SK-N-SH (cell line): ENCODE results near the gene ADAMTS2. TPM values are rescaled to one million over a fixed set of nuclear protein-coding genes. Genes with fewer than 3 reads are reported as not detected.
A peak's percentile ranks its signal among the peaks of the same experiment; 100 is the strongest.

Source experiments
- CTCF ChIA-PET: fragments of 300-600, 350-600 bp; formaldehyde crosslinking; extraction: SDS; loops from one replicate; lab custom pipeline; 2021; lab: Yijun Ruan, JAX
- POLR2A ChIA-PET: fragments of 350-600 bp; sonication (Branson Sonifier 250); formaldehyde crosslinking; extraction: SDS; loops from one replicate; lab custom pipeline; 2020; ENCODE audit warnings: antibody characterized with exemption, inconsistent platforms; lab: Yijun Ruan, JAX
- DNase-seq: peaks from one replicate; pipeline ENCODE4 v3.0.0; 2012
- H2AFZ ChIP-seq: fragments of 200-600 bp; sonication (generic); 2 replicates; pipeline ENCODE4 v1.8.1; 2016; ENCODE audit warnings: antibody characterized with exemption, mild to moderate bottlenecking, low read depth
- H3F3A ChIP-seq: fragments of 200-600 bp; sonication (generic); replicated peaks from 2 replicates; pipeline ENCODE3; 2016; ENCODE audit warnings: antibody characterized with exemption, mild to moderate bottlenecking; ENCODE audit not compliant: insufficient read depth
- H3K27ac ChIP-seq, 2 experiments: fragments of 200-500 bp in 1 of 2; fragments of 200-600 bp in 1 of 2; sonication (Bioruptor generic) in 1 of 2; sonication (generic), shearing (Covaris generic) in 1 of 2; 2 replicates each; pipeline versions ENCODE4 v1.5.1 to v1.6.1; 2014 to 2016; ENCODE audit warnings: low read depth in 2 of 2, inconsistent platforms in 1 of 2, low read length in 1 of 2, mild to moderate bottlenecking in 1 of 2, mixed read lengths in 1 of 2
- H3K27me3 ChIP-seq: fragments of 200-600 bp; sonication (generic), shearing (Covaris generic); 2 replicates; pipeline ENCODE4 v1.6.1; 2016; ENCODE audit warnings: mixed run types; ENCODE audit not compliant: insufficient read depth
- H3K36me3 ChIP-seq, 2 experiments: fragments of 200-500 bp in 1 of 2; fragments of 200-600 bp in 1 of 2; sonication (Bioruptor generic) in 1 of 2; sonication (generic) in 1 of 2; replicated peaks in 1 of 2; 2 replicates each; pipeline versions ENCODE3 to v1.5.1; 2014 to 2016; ENCODE audit warnings: low read length in 1 of 2, mild to moderate bottlenecking in 1 of 2; ENCODE audit not compliant: insufficient read depth in 2 of 2, control insufficient read depth in 1 of 2
- H3K4me1 ChIP-seq, 2 experiments: fragments of 200-500 bp in 1 of 2; fragments of 200-600 bp in 1 of 2; sonication (Bioruptor generic) in 1 of 2; sonication (generic), shearing (Covaris generic) in 1 of 2; 2 replicates each; pipeline versions ENCODE4 v1.5.1 to v1.6.1; 2014 to 2016; ENCODE audit warnings: low read depth in 1 of 2, low read length in 1 of 2, mixed run types in 1 of 2; ENCODE audit not compliant: insufficient read depth in 2 of 2, control insufficient read depth in 1 of 2
- H3K4me2 ChIP-seq: fragments of 200-600 bp; sonication (generic), shearing (Covaris generic); 2 replicates; pipeline ENCODE4 v1.6.1; 2017; ENCODE audit warnings: mixed run types
- H3K4me3 ChIP-seq, 2 experiments: fragments of 200-500 bp in 1 of 2; fragments of 200-600 bp in 1 of 2; sonication (Bioruptor generic) in 1 of 2; sonication (generic), shearing (Covaris generic) in 1 of 2; 2 replicates each; pipeline versions ENCODE4 v1.5.1 to v1.8.1; 2014 to 2016; ENCODE audit warnings: low read depth in 2 of 2, inconsistent platforms in 1 of 2, low read length in 1 of 2, mild to moderate bottlenecking in 1 of 2, mixed read lengths in 1 of 2, moderate library complexity in 1 of 2
- H3K79me2 ChIP-seq: fragments of 200-600 bp; sonication (generic); 2 replicates; pipeline ENCODE4 v1.8.1; 2017; ENCODE audit warnings: mild to moderate bottlenecking; ENCODE audit not compliant: insufficient read depth
- H3K9ac ChIP-seq: fragments of 200-600 bp; sonication (generic); 2 replicates; pipeline ENCODE4 v1.6.1; 2017; ENCODE audit warnings: mixed run types
- H3K9me2 ChIP-seq: fragments of 200-600 bp; sonication (generic); 2 replicates; pipeline ENCODE4 v1.6.1; 2017; ENCODE audit warnings: mixed run types
- H3K9me3 ChIP-seq: fragments of 200-600 bp; sonication (generic); 2 replicates; pipeline ENCODE4 v1.6.1; 2017; ENCODE audit warnings: mixed run types, mild to moderate bottlenecking, moderate library complexity
- H4K20me1 ChIP-seq: fragments of 200-600 bp; sonication (generic); 2 replicates; pipeline ENCODE4 v1.6.1; 2017; ENCODE audit warnings: mild to moderate bottlenecking, mixed run types; ENCODE audit not compliant: insufficient read depth
- CHD2 ChIP-seq: fragments of 150-350 bp; IDR thresholded peaks from 2 replicates; pipeline ENCODE4 v1.6.1; 2018; ENCODE audit warnings: low read length; ENCODE audit not compliant: partially characterized antibody
- ELF1 ChIP-seq: IDR thresholded peaks from 2 replicates; pipeline ENCODE4 v1.4.0; 2012
- EZH2phosphoT487 ChIP-seq: fragments of 200-600 bp; sonication (generic); IDR thresholded peaks from 2 replicates; pipeline ENCODE4 v1.6.1; 2017; ENCODE audit warnings: low read depth, mixed run types, mild to moderate bottlenecking, antibody characterized with exemption, moderate library complexity, borderline replicate concordance
- FOXM1 ChIP-seq: IDR thresholded peaks from 2 replicates; pipeline ENCODE4 v1.4.0; 2012; ENCODE audit warnings: low read depth, mild to moderate bottlenecking
- JUND ChIP-seq: IDR thresholded peaks from 2 replicates; pipeline ENCODE4 v1.4.0; 2012
- MEF2A ChIP-seq: IDR thresholded peaks from 2 replicates; pipeline ENCODE4 v1.4.0; 2012; ENCODE audit warnings: low read depth, borderline replicate concordance
- NFIC ChIP-seq: IDR thresholded peaks from 2 replicates; pipeline ENCODE4 v1.4.0; 2012; ENCODE audit warnings: borderline replicate concordance
- SMC3 ChIP-seq: IDR thresholded peaks from 2 replicates; pipeline ENCODE4 v1.6.1; 2012; ENCODE audit warnings: low read depth, low read length, improper control_type of control experiment
- TEAD4 ChIP-seq: IDR thresholded peaks from 2 replicates; pipeline ENCODE4 v1.4.0; 2012; ENCODE audit warnings: mild to moderate bottlenecking, borderline replicate concordance; ENCODE audit not compliant: insufficient read depth
- WGBS: methylation state at CpG from one replicate; pipeline ENCODE4 v1.1.6; 2017; ENCODE audit warnings: low lambda C conversion rate; 5-methylcytosine and 5-hydroxymethylcytosine counted together
- polyA plus RNA-seq, 3 experiments: library from polyadenylated mRNA; depleted of rRNA; stranded (reverse); fragments of >200 nt; gene quantifications; 2 replicates each; pipeline ENCODE4 v1.2.3, GENCODE V29; 2012
- TF ChIP-seq, protein P1 (sequence below): IDR thresholded peaks from 2 replicates; pipeline ENCODE4 v1.4.0; 2012; ENCODE audit warnings: low read depth, borderline replicate concordance
- TF ChIP-seq, protein P2 (sequence below): fragments of 200-600 bp; sonication (generic); IDR thresholded peaks from 2 replicates; pipeline ENCODE4 v1.6.1; 2017; ENCODE audit warnings: antibody characterized with exemption, mild to moderate bottlenecking, moderate library complexity
- TF ChIP-seq, protein P3 (sequence below): fragments of 150-350 bp; IDR thresholded peaks from 2 replicates; pipeline ENCODE4 v1.6.1; 2016; ENCODE audit warnings: mild to moderate bottlenecking, low read depth, low read length

Gene ADAMTS2
- polyA plus RNA-seq, 1 of the 3 experiments (the other 2 are of a cell fraction) = 0.12 TPM

DNA sequence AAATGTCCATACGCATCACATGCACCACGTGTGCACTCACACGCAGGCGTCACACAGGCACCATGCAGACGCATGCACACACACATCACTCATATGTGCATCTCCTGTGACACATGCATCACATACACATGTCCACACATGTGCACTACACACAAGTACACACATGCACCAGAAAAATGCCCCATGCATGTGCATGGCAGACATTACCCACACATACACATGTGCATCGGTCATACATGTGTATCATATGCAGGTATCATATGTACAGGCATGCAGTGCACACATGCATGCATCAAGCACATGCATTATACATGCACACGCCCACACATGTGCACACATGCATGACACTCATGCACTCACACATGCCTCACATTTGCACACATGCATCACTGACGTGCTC is 26.1 kb downstream of the ADAMTS2 start:
- DNase-seq = no peak
- H3K27ac ChIP-seq = no peak overlapping the region; a peak in 1 of 4 replicates

DNA sequence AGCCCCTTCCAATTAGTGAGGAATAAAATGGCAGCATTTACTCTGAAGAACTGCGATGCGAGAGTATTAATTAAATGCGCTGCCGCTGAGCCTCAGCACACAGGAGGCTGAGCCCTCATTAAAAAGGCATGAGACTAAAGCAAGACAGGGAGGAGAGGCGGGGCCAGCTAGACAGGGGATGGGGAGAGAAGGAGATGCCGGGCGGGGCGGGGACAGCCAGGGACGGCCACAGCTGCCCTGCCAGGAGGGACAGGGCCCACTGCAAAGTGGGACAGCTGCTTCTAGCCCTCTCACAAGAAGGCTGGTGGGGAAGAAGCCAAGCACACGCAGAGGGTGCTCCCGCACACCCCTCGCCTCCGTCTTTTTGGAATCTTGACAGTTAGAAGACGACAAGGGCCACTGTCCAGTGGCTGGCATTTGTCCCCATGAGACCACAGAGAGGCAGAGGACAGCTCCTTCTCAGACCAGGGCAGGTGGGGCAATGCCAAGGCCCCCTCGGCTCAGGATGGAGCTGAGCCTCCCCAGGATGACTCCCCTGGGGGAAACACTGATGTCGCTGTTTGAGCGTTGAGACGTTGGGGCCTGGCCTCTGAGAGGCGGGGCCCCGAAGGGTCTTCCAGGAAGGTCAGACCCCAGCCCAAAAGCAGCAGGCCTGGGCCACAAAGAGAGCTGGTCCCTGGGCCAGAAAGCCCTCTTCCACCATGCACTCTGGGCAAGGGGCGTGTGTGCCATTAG is 26.9 kb downstream of the ADAMTS2 start:
- no peak overlapping the region for H3K9ac ChIP-seq
- CTCF ChIA-PET = interaction anchor here (0.8 to 2.7 kb wide), 5 partner anchors 24 to 151 kb away, joined by 3 to 7 read pairs (median 3); no protein-coding TSS in a partner anchor

More for the DNA sequence above, 26.1 kb downstream of the ADAMTS2 start:
- H3K4me2 ChIP-seq = no peak overlapping the region
- no peak overlapping the region for H3K4me3 ChIP-seq
- no peaks in the 10 kb centered on the region for H3K9me3 ChIP-seq
- POLR2A ChIA-PET = interaction anchor here (1.1 kb wide), 1 partner anchor 240 kb away, joined by 4 read pairs; no protein-coding TSS in a partner anchor
- no peaks in the 10 kb centered on the region for H3F3A ChIP-seq
- H4K20me1 ChIP-seq = no peaks in the 10 kb centered on the region
- WGBS = 68% methylated on average over 8 of the region's 8 CpGs
- H3K27me3 ChIP-seq = no peaks in the 10 kb centered on the region
- no peaks in the 10 kb centered on the region for H3K36me3 ChIP-seq
- no peaks in the 10 kb centered on the region for H3K9me2 ChIP-seq
- H2AFZ ChIP-seq = no peak overlapping the region
- H3K4me1 ChIP-seq = peaks cover 0 to 88% of the 10 kb centered on the region in 2 experiments; a peak in 1 of 4 replicates
- TF ChIP-seq, protein P1, sequence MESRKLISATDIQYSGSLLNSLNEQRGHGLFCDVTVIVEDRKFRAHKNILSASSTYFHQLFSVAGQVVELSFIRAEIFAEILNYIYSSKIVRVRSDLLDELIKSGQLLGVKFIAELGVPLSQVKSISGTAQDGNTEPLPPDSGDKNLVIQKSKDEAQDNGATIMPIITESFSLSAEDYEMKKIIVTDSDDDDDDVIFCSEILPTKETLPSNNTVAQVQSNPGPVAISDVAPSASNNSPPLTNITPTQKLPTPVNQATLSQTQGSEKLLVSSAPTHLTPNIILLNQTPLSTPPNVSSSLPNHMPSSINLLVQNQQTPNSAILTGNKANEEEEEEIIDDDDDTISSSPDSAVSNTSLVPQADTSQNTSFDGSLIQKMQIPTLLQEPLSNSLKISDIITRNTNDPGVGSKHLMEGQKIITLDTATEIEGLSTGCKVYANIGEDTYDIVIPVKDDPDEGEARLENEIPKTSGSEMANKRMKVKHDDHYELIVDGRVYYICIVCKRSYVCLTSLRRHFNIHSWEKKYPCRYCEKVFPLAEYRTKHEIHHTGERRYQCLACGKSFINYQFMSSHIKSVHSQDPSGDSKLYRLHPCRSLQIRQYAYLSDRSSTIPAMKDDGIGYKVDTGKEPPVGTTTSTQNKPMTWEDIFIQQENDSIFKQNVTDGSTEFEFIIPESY = no peak
- no peak for TF ChIP-seq FOXM1
- TF ChIP-seq, protein P2, sequence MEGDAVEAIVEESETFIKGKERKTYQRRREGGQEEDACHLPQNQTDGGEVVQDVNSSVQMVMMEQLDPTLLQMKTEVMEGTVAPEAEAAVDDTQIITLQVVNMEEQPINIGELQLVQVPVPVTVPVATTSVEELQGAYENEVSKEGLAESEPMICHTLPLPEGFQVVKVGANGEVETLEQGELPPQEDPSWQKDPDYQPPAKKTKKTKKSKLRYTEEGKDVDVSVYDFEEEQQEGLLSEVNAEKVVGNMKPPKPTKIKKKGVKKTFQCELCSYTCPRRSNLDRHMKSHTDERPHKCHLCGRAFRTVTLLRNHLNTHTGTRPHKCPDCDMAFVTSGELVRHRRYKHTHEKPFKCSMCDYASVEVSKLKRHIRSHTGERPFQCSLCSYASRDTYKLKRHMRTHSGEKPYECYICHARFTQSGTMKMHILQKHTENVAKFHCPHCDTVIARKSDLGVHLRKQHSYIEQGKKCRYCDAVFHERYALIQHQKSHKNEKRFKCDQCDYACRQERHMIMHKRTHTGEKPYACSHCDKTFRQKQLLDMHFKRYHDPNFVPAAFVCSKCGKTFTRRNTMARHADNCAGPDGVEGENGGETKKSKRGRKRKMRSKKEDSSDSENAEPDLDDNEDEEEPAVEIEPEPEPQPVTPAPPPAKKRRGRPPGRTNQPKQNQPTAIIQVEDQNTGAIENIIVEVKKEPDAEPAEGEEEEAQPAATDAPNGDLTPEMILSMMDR = no peak
- H3K9ac ChIP-seq = no peak overlapping the region
- CTCF ChIA-PET = interaction anchor here (1.4 to 2.7 kb wide), 2 partner anchors 43 to 86 kb away, joined by 4 to 7 read pairs; no protein-coding TSS in a partner anchor
- no peaks in the 10 kb centered on the region for H3K79me2 ChIP-seq

More for the DNA sequence above, 26.9 kb downstream of the ADAMTS2 start:
- no peaks in the 10 kb centered on the region for H3K9me3 ChIP-seq
- H3K36me3 ChIP-seq = no peaks in the 10 kb centered on the region
- WGBS = 49% methylated on average over 11 of the region's 21 CpGs
- no peak overlapping the region for H2AFZ ChIP-seq
- peaks cover 0 to 85% of the 10 kb centered on the region in 2 experiments; a peak in 1 of 4 replicates for H3K4me1 ChIP-seq
- peak overlapping the region in 1 of 2 experiments; percentile 43; a peak in 1 of 4 replicates for H3K27ac ChIP-seq
- no peaks in the 10 kb centered on the region for H3K79me2 ChIP-seq
- no peak overlapping the region for H3K4me2 ChIP-seq
- POLR2A ChIA-PET = interaction anchor here (1.1 kb wide), 1 partner anchor 241 kb away, joined by 4 read pairs; no protein-coding TSS in a partner anchor
- no peaks in the 10 kb centered on the region for H3K9me2 ChIP-seq
- TF ChIP-seq NFIC (no peak), MEF2A (no peak), CHD2 (no peak), EZH2phosphoT487 (no peak), SMC3 (no peak), ELF1 (no peak), JUND (no peak), TEAD4 (no peak)
- TF ChIP-seq, protein P3, sequence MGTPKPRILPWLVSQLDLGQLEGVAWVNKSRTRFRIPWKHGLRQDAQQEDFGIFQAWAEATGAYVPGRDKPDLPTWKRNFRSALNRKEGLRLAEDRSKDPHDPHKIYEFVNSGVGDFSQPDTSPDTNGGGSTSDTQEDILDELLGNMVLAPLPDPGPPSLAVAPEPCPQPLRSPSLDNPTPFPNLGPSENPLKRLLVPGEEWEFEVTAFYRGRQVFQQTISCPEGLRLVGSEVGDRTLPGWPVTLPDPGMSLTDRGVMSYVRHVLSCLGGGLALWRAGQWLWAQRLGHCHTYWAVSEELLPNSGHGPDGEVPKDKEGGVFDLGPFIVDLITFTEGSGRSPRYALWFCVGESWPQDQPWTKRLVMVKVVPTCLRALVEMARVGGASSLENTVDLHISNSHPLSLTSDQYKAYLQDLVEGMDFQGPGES = no peak
- no peaks in the 10 kb centered on the region for H3K27me3 ChIP-seq
- DNase-seq = no peak
- H3F3A ChIP-seq = no peaks in the 10 kb centered on the region
- H4K20me1 ChIP-seq = no peaks in the 10 kb centered on the region
- H3K4me3 ChIP-seq = no peak overlapping the region
